Hepatocyte (in vitro differentiated cells): Measurements from ENCODE around the gene WDR37. TPM values are rescaled to one million over a fixed set of nuclear protein-coding genes. Genes with fewer than 3 reads are reported as not detected.

Source experiments
- DNase-seq: peaks from one replicate; pipeline ENCODE4 v3.0.0-alpha.2; 2016; ENCODE audit warnings: low spot score
- H2AFZ ChIP-seq: fragments of 200-600 bp; sonication (generic); 2 replicates; pipeline ENCODE4 v1.6.0; 2016; ENCODE audit warnings: antibody characterized with exemption, mild to moderate bottlenecking
- H3K27ac ChIP-seq: fragments of 200-600 bp; sonication (generic); 2 replicates; pipeline ENCODE4 v1.5.1; 2016; ENCODE audit warnings: mild to moderate bottlenecking
- H3K27me3 ChIP-seq: fragments of 200-600 bp; sonication (generic); 2 replicates; pipeline ENCODE4 v1.6.1; 2016
- H3K36me3 ChIP-seq: fragments of 200-600 bp; sonication (generic); replicated peaks from 2 replicates; pipeline ENCODE4 v1.5.1; 2016; ENCODE audit warnings: low read depth; ENCODE audit not compliant: insufficient read depth
- H3K4me1 ChIP-seq: fragments of 200-600 bp; sonication (generic); 2 replicates; pipeline ENCODE4 v1.5.1; 2016; ENCODE audit warnings: mild to moderate bottlenecking, moderate library complexity; ENCODE audit not compliant: insufficient read depth
- H3K4me2 ChIP-seq: fragments of 200-600 bp; sonication (generic); 2 replicates; pipeline ENCODE4 v1.6.0; 2016
- H3K4me3 ChIP-seq: fragments of 200-600 bp; sonication (generic); 2 replicates; pipeline ENCODE4 v1.5.1; 2016; ENCODE audit warnings: mild to moderate bottlenecking
- H3K79me2 ChIP-seq: fragments of 200-600 bp; sonication (generic); 2 replicates; pipeline ENCODE4 v1.6.0; 2017; ENCODE audit warnings: mild to moderate bottlenecking
- H3K9me2 ChIP-seq: fragments of 200-600 bp; sonication (generic); replicated peaks from 2 replicates; pipeline ENCODE4 v1.6.0; 2017; ENCODE audit warnings: mild to moderate bottlenecking; ENCODE audit not compliant: insufficient read depth
- H3K9me3 ChIP-seq: fragments of 200-600 bp; sonication (generic); 2 replicates; pipeline ENCODE4 v1.5.1; 2016; ENCODE audit warnings: low read depth, mild to moderate bottlenecking
- H4K20me1 ChIP-seq: fragments of 200-600 bp; sonication (generic); 2 replicates; pipeline ENCODE4 v1.6.0; 2016; ENCODE audit warnings: mild to moderate bottlenecking; ENCODE audit not compliant: insufficient read depth, poor library complexity, severe bottlenecking
- CTCF ChIP-seq: fragments of 200-600 bp; sonication (generic); IDR thresholded peaks from 2 replicates; pipeline ENCODE4 v1.5.1; 2016; ENCODE audit warnings: antibody characterized with exemption, mild to moderate bottlenecking; ENCODE audit not compliant: poor library complexity
- EZH2 ChIP-seq: fragments of 200-600 bp; sonication (generic); IDR thresholded peaks from 2 replicates; pipeline ENCODE4 v1.6.1; 2016; ENCODE audit warnings: antibody characterized with exemption, mild to moderate bottlenecking, borderline replicate concordance
- EZH2phosphoT487 ChIP-seq: fragments of 200-600 bp; sonication (generic); IDR thresholded peaks from one replicate; pipeline ENCODE4 v1.6.1; 2018; ENCODE audit warnings: antibody characterized with exemption, mild to moderate bottlenecking, low read depth, moderate library complexity; ENCODE audit not compliant: unreplicated experiment, severe bottlenecking
- whole genome bisulfite sequencing: methylation state at CpG from one replicate; pipeline ENCODE4 v1.1.6; 2016; ENCODE audit warnings: low lambda C conversion rate; ENCODE audit errors: missing lambda C conversion rate; 5-methylcytosine and 5-hydroxymethylcytosine counted together
- polyA plus RNA-seq: library from polyadenylated mRNA; unstranded; fragments of >200 nt; fragmentation: Nextera tagmentation; extraction: Ambion mirVana; gene quantifications from 2 replicates; pipeline ENCODE4 v1.2.1, GENCODE V29; 2016
- total RNA-seq: library from RNA; depleted of rRNA; stranded (reverse); fragments of >200 nt; gene quantifications from 2 replicates; pipeline ENCODE4 v1.2.3, GENCODE V29; 2014

WDR37 gene
- total and polyA plus RNA-seq, 2 experiments from 2014 or later, result 8.6 to 12.3 TPM

DNA sequence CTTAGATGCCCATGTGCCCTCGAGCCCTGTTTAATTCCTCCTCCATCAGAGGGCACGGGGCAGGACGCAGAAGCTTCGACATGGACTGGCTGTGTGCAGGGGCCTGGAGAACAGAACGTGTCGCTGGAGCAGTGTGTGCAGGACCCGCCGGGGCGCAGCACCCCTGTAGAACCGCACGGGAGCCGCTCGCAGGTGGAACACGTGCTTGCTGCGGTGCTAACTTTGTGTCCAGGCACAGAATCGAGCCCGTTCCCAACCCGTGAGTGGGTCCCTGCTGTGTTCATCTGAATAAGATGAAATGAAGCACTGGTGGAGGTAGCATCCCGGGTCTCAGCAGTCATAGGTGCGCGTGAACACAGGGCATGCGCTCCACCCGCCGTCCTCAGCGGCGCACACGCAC, 116.9 kb downstream of the WDR37 start:
- no peak overlapping the region for H3K4me2 ChIP-seq
- no peaks in the 10 kb centered on the region for H3K4me1 ChIP-seq
- H3K9me3 ChIP-seq, result no peaks in the 10 kb centered on the region
- no peak overlapping the region for H3K27ac ChIP-seq
- no peaks in the 10 kb centered on the region for H3K27me3 ChIP-seq
- no peak overlapping the region for H3K4me3 ChIP-seq
- no peak for DNase-seq
- WGBS, result 90% methylated on average over 26 of the region's 27 CpGs
- no peaks in the 10 kb centered on the region for H3K79me2 ChIP-seq
- no peaks in the 10 kb centered on the region for H3K9me2 ChIP-seq
- TF ChIP-seq EZH2 (no peak), CTCF (no peak), EZH2phosphoT487 (no peak)
- no peak overlapping the region for H2AFZ ChIP-seq
- H4K20me1 ChIP-seq, result no peaks in the 10 kb centered on the region
- H3K36me3 ChIP-seq, result no peaks in the 10 kb centered on the region

- Histone ChIP-seq H3K9me2 (no peaks in the 10 kb centered on the region), H3K79me2 (no peaks in the 10 kb centered on the region), H3K4me3 (no peak overlapping the region), H3K36me3 (no peaks in the 10 kb centered on the region), H3K4me2 (no peak overlapping the region), H3K27me3 (no peaks in the 10 kb centered on the region), H4K20me1 (no peaks in the 10 kb centered on the region), H3K9me3 (no peaks in the 10 kb centered on the region), H3K4me1 (no peaks in the 10 kb centered on the region), H2AFZ (no peak overlapping the region), H3K27ac (no peak overlapping the region)
- DNase-seq, result no peak
- 80% methylated on average over 5 of the region's 5 CpGs for WGBS
- TF ChIP-seq CTCF, result no peak
- TF ChIP-seq EZH2, result no peak
- TF ChIP-seq EZH2phosphoT487, result no peak
Measured at GRCh38 chr10:1174022-1174421, 117.8 kb downstream of the WDR37 start.

DNA sequence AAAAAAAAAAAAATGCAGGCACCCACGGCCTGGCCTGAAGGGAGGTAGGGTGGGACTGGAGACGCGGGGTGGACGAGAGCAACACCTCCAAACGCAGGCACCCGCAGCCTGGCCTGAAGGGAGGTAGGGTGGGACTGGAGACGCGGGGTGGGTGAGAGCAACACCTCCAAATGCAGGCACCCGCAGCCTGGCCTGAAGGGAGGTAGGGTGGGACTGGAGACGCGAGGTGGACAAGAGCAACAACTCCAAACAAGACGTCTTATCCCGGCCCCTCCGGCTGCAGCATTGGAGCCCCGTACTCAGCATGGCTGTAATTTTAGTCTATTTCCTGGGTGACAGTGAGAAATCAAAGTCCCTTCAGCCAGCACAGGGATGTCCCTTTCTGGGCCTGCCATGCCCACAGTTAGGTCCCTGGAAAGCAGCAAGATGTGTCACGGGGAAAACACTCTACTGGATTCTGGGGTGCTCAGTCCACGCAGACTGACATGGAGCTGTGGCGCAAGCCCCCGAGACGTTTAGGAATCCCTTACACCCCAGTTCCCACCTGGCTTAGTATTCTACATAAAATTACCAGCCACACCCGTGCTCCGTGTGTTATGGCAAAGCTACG, 119.9 kb downstream of the WDR37 start:
- H3K27ac ChIP-seq, result no peak overlapping the region
- H3K4me2 ChIP-seq, result no peak overlapping the region
- no peaks in the 10 kb centered on the region for H3K27me3 ChIP-seq
- no peak overlapping the region for H2AFZ ChIP-seq
- no peaks in the 10 kb centered on the region for H3K79me2 ChIP-seq
- DNase-seq, result no peak
- TF ChIP-seq EZH2, result no peak
- TF ChIP-seq CTCF, result no peak
- no peak for TF ChIP-seq EZH2phosphoT487
- H3K9me2 ChIP-seq, result no peaks in the 10 kb centered on the region
- H3K36me3 ChIP-seq, result no peaks in the 10 kb centered on the region
- H3K4me1 ChIP-seq, result no peaks in the 10 kb centered on the region
- H4K20me1 ChIP-seq, result no peaks in the 10 kb centered on the region
- no peak overlapping the region for H3K4me3 ChIP-seq
- H3K9me3 ChIP-seq, result no peaks in the 10 kb centered on the region
- WGBS, result 91% methylated on average over 23 of the region's 23 CpGs
